ENCODE data around the gene IGDCC3.

DNA sequence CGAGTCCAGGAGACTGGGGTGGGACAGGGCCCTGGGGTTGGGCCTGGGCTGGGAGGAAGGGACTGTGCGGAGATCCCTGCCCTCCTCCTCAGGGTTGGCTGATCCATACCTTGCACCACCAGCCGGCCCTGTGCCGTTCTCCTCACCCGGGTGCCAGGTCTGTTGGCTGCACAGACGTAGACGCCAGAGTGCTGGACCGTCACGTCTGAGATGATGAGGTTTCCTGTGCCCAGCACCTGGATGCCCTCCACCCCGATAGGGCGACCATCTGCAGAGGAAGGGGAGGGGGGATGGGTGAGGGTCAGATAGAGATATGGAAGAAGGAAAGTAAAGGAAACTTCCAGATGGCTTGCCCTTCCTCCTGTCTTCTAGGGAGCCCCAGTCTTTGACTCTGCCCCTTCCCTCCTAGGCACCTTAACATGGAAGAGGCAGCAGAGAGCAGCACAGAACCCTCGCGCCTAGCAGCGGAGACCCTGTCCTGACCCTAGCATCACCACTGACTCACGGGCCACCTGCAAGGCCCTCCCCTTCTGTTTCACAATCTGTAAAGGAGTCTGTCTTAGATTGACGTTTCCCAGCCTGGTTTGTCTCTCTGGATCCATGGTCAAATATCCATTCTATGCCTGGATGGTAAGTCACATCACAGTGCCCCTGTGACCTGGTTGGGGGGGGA is 44.5 kb downstream of the IGDCC3 start:
- TF ChIP-seq POLR2A (IDR thresholded peaks at IDR 0.05) (no peak), POLR2AphosphoS5 (IDR thresholded peaks at IDR 0.05) (no peak)
- TF ChIP-seq, protein P1, sequence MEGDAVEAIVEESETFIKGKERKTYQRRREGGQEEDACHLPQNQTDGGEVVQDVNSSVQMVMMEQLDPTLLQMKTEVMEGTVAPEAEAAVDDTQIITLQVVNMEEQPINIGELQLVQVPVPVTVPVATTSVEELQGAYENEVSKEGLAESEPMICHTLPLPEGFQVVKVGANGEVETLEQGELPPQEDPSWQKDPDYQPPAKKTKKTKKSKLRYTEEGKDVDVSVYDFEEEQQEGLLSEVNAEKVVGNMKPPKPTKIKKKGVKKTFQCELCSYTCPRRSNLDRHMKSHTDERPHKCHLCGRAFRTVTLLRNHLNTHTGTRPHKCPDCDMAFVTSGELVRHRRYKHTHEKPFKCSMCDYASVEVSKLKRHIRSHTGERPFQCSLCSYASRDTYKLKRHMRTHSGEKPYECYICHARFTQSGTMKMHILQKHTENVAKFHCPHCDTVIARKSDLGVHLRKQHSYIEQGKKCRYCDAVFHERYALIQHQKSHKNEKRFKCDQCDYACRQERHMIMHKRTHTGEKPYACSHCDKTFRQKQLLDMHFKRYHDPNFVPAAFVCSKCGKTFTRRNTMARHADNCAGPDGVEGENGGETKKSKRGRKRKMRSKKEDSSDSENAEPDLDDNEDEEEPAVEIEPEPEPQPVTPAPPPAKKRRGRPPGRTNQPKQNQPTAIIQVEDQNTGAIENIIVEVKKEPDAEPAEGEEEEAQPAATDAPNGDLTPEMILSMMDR (IDR thresholded peaks at IDR 0.05): no peak

All from upper lobe of left lung (tissue), 4 donors.